ENCODE results near the gene STAC3. TPM values are rescaled to one million over a fixed set of nuclear protein-coding genes. Genes with fewer than 3 reads are reported as not detected.
A peak's percentile ranks its signal among the peaks of the same experiment; 100 is the strongest.

STAC3 gene
- polyA plus RNA-seq, 1 donor, result 4.0 TPM

DNA sequence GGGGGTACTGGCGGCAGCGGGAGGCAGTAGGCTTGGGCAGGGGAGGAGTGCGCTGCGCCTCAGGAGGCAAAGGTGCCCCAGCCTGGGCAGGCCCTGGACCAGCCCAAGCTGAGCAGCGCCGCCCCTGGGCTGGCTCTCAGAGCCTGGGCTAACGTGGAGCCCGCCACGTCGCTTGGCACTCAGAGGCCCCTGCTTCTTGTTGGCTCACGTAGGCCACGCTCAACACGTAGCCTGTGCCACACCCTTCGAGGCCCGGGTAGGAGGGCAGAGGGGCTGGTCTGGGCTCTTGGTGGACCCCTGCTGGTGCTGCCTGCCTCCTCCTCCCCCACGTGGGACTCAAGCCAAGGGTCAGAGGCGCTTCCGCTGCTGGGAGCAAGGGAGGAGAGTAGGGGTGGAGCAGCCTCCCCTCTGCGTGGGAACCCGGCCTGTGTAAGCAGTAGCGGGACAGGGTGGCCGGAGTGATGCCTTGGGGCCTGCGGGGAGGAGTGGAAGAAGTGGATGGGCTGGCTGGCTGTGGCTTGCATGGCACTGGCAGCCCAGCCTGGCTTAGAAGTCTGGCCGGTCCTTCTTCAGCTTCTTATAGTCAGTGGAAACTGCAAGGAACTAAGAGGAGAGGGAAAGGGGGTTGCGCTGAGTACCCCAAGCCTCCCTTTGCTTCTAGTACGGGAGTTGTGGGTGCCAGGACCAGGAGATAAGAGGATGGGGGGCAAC, 15.8 kb downstream of the STAC3 start:
- no CpG with 5 or more reads among the region's 26 CpGs for WGBS (ENCODE audit: insufficient coverage, low lambda C conversion rate)
- Histone ChIP-seq H3K4me1 (ENCODE audit: control insufficient read depth, insufficient read depth, low read length) (peaks cover 25% of the 10 kb centered on the region), H3K4me3 (ENCODE audit: low read length) (no peak overlapping the region), H3K9me3 (ENCODE audit: control insufficient read depth, low read depth, low read length) (peaks cover 8% of the 10 kb centered on the region), H3K27me3 (ENCODE audit: control insufficient read depth, insufficient read depth, low read length) (peaks cover 51% of the 10 kb centered on the region), H3K36me3 (ENCODE audit: control insufficient read depth, insufficient read depth, low read length) (peaks cover 33% of the 10 kb centered on the region), H3K27ac (ENCODE audit: low read length) (no peak overlapping the region)
- DNase-seq, result no peak

DNA sequence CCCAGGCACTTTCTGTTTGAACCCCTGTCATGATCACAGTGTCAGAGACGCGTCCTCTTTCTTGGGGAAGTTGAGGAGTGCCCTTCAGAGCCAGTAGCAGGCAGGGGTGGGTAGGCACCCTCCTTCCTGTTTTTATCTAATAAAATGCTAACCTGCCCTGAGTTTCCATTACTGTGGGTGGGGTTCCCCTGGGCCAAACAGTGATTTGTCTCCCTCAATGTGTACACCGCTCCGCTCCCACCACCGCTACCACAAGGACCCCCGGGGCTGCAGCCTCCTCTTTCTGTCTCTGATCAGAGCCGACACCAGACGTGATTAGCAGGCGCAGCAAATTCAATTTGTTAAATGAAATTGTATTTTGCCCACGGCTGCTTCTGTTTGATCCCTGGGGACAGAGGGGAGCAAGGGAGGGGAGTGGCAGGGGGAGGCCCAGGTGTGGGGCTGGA, 16.4 kb downstream of the STAC3 start:
- no peak overlapping the region for H3K4me3 ChIP-seq (ENCODE audit: low read length)
- peaks cover 4% of the 10 kb centered on the region for H3K9me3 ChIP-seq (ENCODE audit: control insufficient read depth, low read depth, low read length)
- peaks cover 24% of the 10 kb centered on the region for H3K4me1 ChIP-seq (ENCODE audit: control insufficient read depth, insufficient read depth, low read length)
- 89% methylated on average over 3 of the region's 10 CpGs for WGBS (ENCODE audit: insufficient coverage, low lambda C conversion rate)
- peaks cover 33% of the 10 kb centered on the region for H3K36me3 ChIP-seq (ENCODE audit: control insufficient read depth, insufficient read depth, low read length)
- peaks cover 45% of the 10 kb centered on the region for H3K27me3 ChIP-seq (ENCODE audit: control insufficient read depth, insufficient read depth, low read length)
- DNase-seq, result no peak
- no peak overlapping the region for H3K27ac ChIP-seq (ENCODE audit: low read length)

GRCh38 chr12:57234233-57234570, 16.8 kb downstream of the STAC3 start:
- Histone ChIP-seq H3K9me3 (ENCODE audit: control insufficient read depth, low read depth, low read length) (peaks cover 4% of the 10 kb centered on the region), H3K27me3 (ENCODE audit: control insufficient read depth, insufficient read depth, low read length) (peaks cover 41% of the 10 kb centered on the region), H3K4me3 (ENCODE audit: low read length) (no peak overlapping the region), H3K4me1 (ENCODE audit: control insufficient read depth, insufficient read depth, low read length) (peaks cover 25% of the 10 kb centered on the region), H3K36me3 (ENCODE audit: control insufficient read depth, insufficient read depth, low read length) (peaks cover 33% of the 10 kb centered on the region), H3K27ac (ENCODE audit: low read length) (no peak overlapping the region)
- DNase-seq, result no peak
- WGBS (ENCODE audit: insufficient coverage, low lambda C conversion rate), result no CpG with 5 or more reads among the region's 3 CpGs

DNA sequence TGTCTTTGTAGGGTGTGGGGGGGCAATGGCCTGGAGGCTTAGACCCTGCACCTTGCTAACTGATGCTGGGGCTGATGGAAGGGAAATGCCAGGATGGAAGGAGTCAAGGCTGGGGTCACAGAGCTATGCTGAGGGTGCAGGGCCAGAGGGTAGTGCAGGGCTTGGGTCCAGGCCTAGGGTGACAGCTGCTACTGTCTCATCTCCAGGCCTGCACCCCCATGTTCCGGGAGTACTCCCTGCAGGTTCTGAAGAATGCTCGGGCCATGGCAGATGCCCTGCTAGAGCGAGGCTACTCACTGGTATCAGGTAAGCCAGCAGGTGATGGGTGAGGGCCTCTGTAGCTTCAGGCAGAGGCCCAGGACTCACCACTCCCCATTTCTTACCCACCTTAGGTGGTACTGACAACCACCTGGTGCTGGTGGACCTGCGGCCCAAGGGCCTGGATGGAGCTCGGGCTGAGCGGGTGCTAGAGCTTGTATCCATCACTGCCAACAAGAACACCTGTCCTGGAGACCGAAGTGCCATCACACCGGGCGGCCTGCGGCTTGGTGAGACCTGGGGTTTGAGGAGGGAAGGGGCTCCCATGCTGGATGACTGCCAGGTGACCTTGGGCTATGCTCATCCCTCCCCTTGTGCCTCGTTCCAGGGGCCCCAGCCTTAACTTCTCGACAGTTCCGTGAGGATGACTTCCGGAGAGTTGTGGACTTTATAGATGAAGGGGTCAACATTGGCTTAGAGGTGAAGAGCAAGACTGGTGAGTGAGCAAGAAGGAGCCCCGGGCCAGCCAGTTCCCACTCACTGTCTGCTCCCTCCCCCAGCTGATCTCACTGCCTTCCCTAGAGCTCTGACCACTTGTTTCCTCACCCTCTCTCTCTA, 17.4 kb downstream of the STAC3 start:
- no peak for DNase-seq

DNA sequence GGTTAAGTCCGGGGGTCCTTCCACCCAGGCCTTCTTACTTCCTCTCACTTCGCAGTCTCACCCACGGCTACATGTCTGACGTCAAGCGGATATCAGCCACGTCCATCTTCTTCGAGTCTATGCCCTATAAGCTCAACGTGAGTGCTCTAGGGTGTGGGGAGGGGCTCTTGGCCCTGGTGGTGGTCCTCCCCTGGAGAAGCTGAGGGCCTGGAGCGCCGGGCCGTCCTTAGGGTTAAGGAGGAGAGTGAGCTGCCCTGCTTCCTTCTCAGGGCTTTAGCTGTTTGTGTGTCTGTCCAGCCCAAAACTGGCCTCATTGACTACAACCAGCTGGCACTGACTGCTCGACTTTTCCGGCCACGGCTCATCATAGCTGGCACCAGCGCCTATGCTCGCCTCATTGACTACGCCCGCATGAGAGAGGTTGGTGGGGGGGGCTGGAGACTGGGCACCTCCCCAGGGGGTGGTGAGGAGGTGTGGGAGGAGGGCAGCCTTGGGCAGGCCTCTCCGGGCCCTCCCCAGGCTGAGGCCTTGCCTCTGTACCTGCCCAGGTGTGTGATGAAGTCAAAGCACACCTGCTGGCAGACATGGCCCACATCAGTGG, 18.7 kb downstream of the STAC3 start:
- no CpG with 5 or more reads among the region's 19 CpGs for WGBS (ENCODE audit: insufficient coverage, low lambda C conversion rate)
- Histone ChIP-seq H3K27me3 (ENCODE audit: control insufficient read depth, insufficient read depth, low read length) (peaks cover 35% of the 10 kb centered on the region), H3K4me3 (ENCODE audit: low read length) (no peak overlapping the region), H3K36me3 (ENCODE audit: control insufficient read depth, insufficient read depth, low read length) (peaks cover 33% of the 10 kb centered on the region), H3K9me3 (ENCODE audit: control insufficient read depth, low read depth, low read length) (peaks cover 4% of the 10 kb centered on the region), H3K27ac (ENCODE audit: low read length) (no peak overlapping the region), H3K4me1 (ENCODE audit: control insufficient read depth, insufficient read depth, low read length) (peaks cover 17% of the 10 kb centered on the region)
- DNase-seq, result no peak

More for the DNA sequence above, 17.4 kb downstream of the STAC3 start:
- no CpG with 5 or more reads among the region's 15 CpGs for WGBS (ENCODE audit: insufficient coverage, low lambda C conversion rate)
- no peak overlapping the region for H3K27ac ChIP-seq (ENCODE audit: low read length)
- H3K4me1 ChIP-seq (ENCODE audit: control insufficient read depth, insufficient read depth, low read length), result peaks cover 23% of the 10 kb centered on the region
- peaks cover 4% of the 10 kb centered on the region for H3K9me3 ChIP-seq (ENCODE audit: control insufficient read depth, low read depth, low read length)
- peaks cover 38% of the 10 kb centered on the region for H3K27me3 ChIP-seq (ENCODE audit: control insufficient read depth, insufficient read depth, low read length)
- H3K4me3 ChIP-seq (ENCODE audit: low read length), result no peak overlapping the region
- peaks cover 33% of the 10 kb centered on the region for H3K36me3 ChIP-seq (ENCODE audit: control insufficient read depth, insufficient read depth, low read length)

DNA sequence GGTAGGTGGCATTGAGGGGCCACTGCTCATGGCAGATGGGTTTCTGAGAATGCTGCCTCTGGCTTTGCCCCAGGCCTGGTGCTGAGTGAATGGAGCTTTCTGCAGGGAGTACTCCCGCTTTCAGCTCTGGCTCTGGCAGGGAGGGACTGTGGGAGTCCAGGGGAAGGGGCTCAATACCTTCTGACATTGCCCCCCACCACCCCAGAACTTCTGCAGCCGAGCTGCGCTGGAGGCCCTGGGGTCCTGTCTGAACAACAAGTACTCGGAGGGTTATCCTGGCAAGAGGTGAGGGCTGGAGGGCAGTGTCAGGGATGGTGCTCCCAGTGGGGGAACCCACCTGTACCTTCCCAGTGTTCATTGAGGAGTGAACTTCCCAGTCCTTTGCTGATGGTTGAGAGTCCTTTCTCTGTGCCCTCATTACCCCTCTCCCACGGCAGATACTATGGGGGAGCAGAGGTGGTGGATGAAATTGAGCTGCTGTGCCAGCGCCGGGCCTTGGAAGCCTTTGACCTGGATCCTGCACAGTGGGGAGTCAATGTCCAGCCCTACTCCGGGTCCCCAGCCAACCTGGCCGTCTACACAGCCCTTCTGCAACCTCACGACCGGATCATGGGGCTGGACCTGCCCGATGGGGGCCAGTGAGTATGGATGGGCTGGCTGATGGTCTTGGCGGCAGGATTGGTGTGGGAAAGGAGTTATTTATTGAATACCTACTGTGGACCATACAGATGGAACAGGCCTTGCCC, 19.5 kb downstream of the STAC3 start:
- H3K27me3 ChIP-seq (ENCODE audit: control insufficient read depth, insufficient read depth, low read length), result peaks cover 35% of the 10 kb centered on the region
- H3K4me1 ChIP-seq (ENCODE audit: control insufficient read depth, insufficient read depth, low read length), result peaks cover 24% of the 10 kb centered on the region
- H3K4me3 ChIP-seq (ENCODE audit: low read length), result no peak overlapping the region
- peaks cover 4% of the 10 kb centered on the region for H3K9me3 ChIP-seq (ENCODE audit: control insufficient read depth, low read depth, low read length)
- no peak overlapping the region for H3K27ac ChIP-seq (ENCODE audit: low read length)
- H3K36me3 ChIP-seq (ENCODE audit: control insufficient read depth, insufficient read depth, low read length), result peaks cover 33% of the 10 kb centered on the region
- no CpG with 5 or more reads among the region's 13 CpGs for WGBS (ENCODE audit: insufficient coverage, low lambda C conversion rate)
- DNase-seq, result no peak

GRCh38 chr12:57230381-57231155, 20.4 kb downstream of the STAC3 start:
- WGBS (ENCODE audit: insufficient coverage, low lambda C conversion rate), result no CpG with 5 or more reads among the region's 10 CpGs
- DNase-seq, result no peak
- H3K4me3 ChIP-seq (ENCODE audit: low read length), result peak overlapping the region; percentile 72
- peaks cover 29% of the 10 kb centered on the region for H3K4me1 ChIP-seq (ENCODE audit: control insufficient read depth, insufficient read depth, low read length)
- peaks cover 33% of the 10 kb centered on the region for H3K36me3 ChIP-seq (ENCODE audit: control insufficient read depth, insufficient read depth, low read length)
- peaks cover 35% of the 10 kb centered on the region for H3K27me3 ChIP-seq (ENCODE audit: control insufficient read depth, insufficient read depth, low read length)
- H3K27ac ChIP-seq (ENCODE audit: low read length), result no peak overlapping the region
- no peaks in the 10 kb centered on the region for H3K9me3 ChIP-seq (ENCODE audit: control insufficient read depth, low read depth, low read length)

GRCh38 chr12:57229634-57230380, 21.2 kb downstream of the STAC3 start, which contains the start of gene SHMT2:
SHMT2 (plus strand) TSS chr12:57229711; CDS start chr12:57229779, 68 bp downstream.
- H3K4me1 ChIP-seq (ENCODE audit: control insufficient read depth, insufficient read depth, low read length), result peaks cover 32% of the 10 kb centered on the region
- DNase-seq, result peak; percentile 89 to 95
- peaks cover 33% of the 10 kb centered on the region for H3K36me3 ChIP-seq (ENCODE audit: control insufficient read depth, insufficient read depth, low read length)
- H3K9me3 ChIP-seq (ENCODE audit: control insufficient read depth, low read depth, low read length), result peaks cover 6% of the 10 kb centered on the region
- H3K27ac ChIP-seq (ENCODE audit: low read length), result no peak within 1 kb of the TSS
- WGBS (ENCODE audit: insufficient coverage, low lambda C conversion rate), result 0% methylated on average over 3 of the region's 42 CpGs
- peaks cover 37% of the 10 kb centered on the region for H3K27me3 ChIP-seq (ENCODE audit: control insufficient read depth, insufficient read depth, low read length)
- H3K4me3 ChIP-seq (ENCODE audit: low read length), result peak within 1 kb of the TSS; percentile 72

GRCh38 chr12:57229046-57229633, 21.8 kb downstream of the STAC3 start:
- DNase-seq, result no peak
- Histone ChIP-seq H3K36me3 (ENCODE audit: control insufficient read depth, insufficient read depth, low read length) (peaks cover 32% of the 10 kb centered on the region), H3K27me3 (ENCODE audit: control insufficient read depth, insufficient read depth, low read length) (peaks cover 44% of the 10 kb centered on the region), H3K4me1 (ENCODE audit: control insufficient read depth, insufficient read depth, low read length) (peaks cover 32% of the 10 kb centered on the region), H3K4me3 (ENCODE audit: low read length) (peak overlapping the region; percentile 72), H3K9me3 (ENCODE audit: control insufficient read depth, low read depth, low read length) (peaks cover 6% of the 10 kb centered on the region), H3K27ac (ENCODE audit: low read length) (no peak overlapping the region)
- WGBS (ENCODE audit: insufficient coverage, low lambda C conversion rate), result no CpG with 5 or more reads among the region's 9 CpGs

All from large intestine (tissue), 3 donors.